ENCODE data around the gene CD300LG.

- no peak for TF ChIP-seq EZH2 (IDR thresholded peaks at IDR 0.05; ENCODE audit: insufficient read depth, low read length)
- no peak for TF ChIP-seq CTCF (IDR thresholded peaks at IDR 0.05; ENCODE audit: insufficient read depth, low read depth, low read length)
Observed at GRCh38 chr17:43901861-43902589, 55.0 kb downstream of the CD300LG start.
